ENCODE results near the gene VPS11. TPM values are rescaled to one million over a fixed set of nuclear protein-coding genes. Genes with fewer than 3 reads are reported as not detected.

The VPS11 gene
- total RNA-seq, 4 donors from 2014 or later = 25.8 to 54.9 (median 37.1) TPM

- Histone ChIP-seq H3K27ac (peak overlapping the region in 2 of 4 donors; percentile 58 to 60), H3K4me3 (no peak overlapping the region), H3K36me3 (peaks cover 2 to 63% (median 4%) of the 10 kb centered on the region in 3 donors), H3K9me3 (no peaks in the 10 kb centered on the region), H3K27me3 (no peaks in the 10 kb centered on the region), H3K4me1 (peaks cover 0 to 8% (median 3%) of the 10 kb centered on the region in 4 donors)
- TF ChIP-seq CTCF (IDR thresholded peaks at IDR 0.05) (no peak), EP300 (IDR thresholded peaks at IDR 0.05) (no peak), POLR2A (IDR thresholded peaks at IDR 0.05) (no peak)
- WGBS, 2 donors = 64 to 69% methylated on average over 5 of the region's 5 CpGs
- DNase-seq (ENCODE audit: low spot score in 2 of 2) = no peak
These were observed 49.0 kb downstream of the VPS11 start for GRCh38 chr11:119116601-119117000.

- no peaks in the 10 kb centered on the region for H3K27me3 ChIP-seq
- H3K4me3 ChIP-seq = no peak overlapping the region
- peaks cover 0 to 12% (median 5%) of the 10 kb centered on the region in 4 donors for H3K4me1 ChIP-seq
- H3K27ac ChIP-seq = no peak overlapping the region
- WGBS, 2 donors = 87 to 91% methylated on average over 3 of the region's 3 CpGs
- no peaks in the 10 kb centered on the region for H3K9me3 ChIP-seq
- TF ChIP-seq CTCF (IDR thresholded peaks at IDR 0.05) (no peak), POLR2A (IDR thresholded peaks at IDR 0.05) (no peak), EP300 (IDR thresholded peaks at IDR 0.05) (no peak)
- H3K36me3 ChIP-seq = peaks cover 2 to 57% (median 4%) of the 10 kb centered on the region in 3 donors
- DNase-seq (ENCODE audit: low spot score in 2 of 2) = no peak
These were observed 49.5 kb downstream of the VPS11 start for GRCh38 chr11:119117004-119117706.

- WGBS, 2 donors = 96 to 98% methylated on average over 5 of the region's 5 CpGs
- TF ChIP-seq CTCF (IDR thresholded peaks at IDR 0.05) (no peak), POLR2A (IDR thresholded peaks at IDR 0.05) (no peak), EP300 (IDR thresholded peaks at IDR 0.05) (no peak)
- Histone ChIP-seq H3K4me3 (no peak overlapping the region), H3K36me3 (peaks cover 2 to 46% (median 4%) of the 10 kb centered on the region in 3 donors), H3K4me1 (peaks cover 0 to 23% (median 11%) of the 10 kb centered on the region in 4 donors), H3K9me3 (no peaks in the 10 kb centered on the region), H3K27ac (no peak overlapping the region), H3K27me3 (no peaks in the 10 kb centered on the region)
- no peak for DNase-seq (ENCODE audit: low spot score in 2 of 2)
These were observed 50.6 kb downstream of the VPS11 start for GRCh38 chr11:119118227-119118626.

GRCh38 chr11:119118946-119119345, 51.3 kb downstream of the VPS11 start:
- no peak for TF ChIP-seq POLR2A (IDR thresholded peaks at IDR 0.05)
- TF ChIP-seq CTCF (IDR thresholded peaks at IDR 0.05) = no peak
- no peak for TF ChIP-seq EP300 (IDR thresholded peaks at IDR 0.05)
- Histone ChIP-seq H3K27me3 (no peaks in the 10 kb centered on the region), H3K4me1 (peaks cover 0 to 25% (median 11%) of the 10 kb centered on the region in 4 donors), H3K27ac (no peak overlapping the region), H3K9me3 (no peaks in the 10 kb centered on the region), H3K36me3 (peaks cover 2 to 42% (median 6%) of the 10 kb centered on the region in 3 donors), H3K4me3 (no peak overlapping the region)
- DNase-seq (ENCODE audit: low spot score in 2 of 2) = no peak
- WGBS, 2 donors = 86 to 91% methylated on average over 1 of the region's 1 CpG

- 17 to 19% methylated on average over 5 of the region's 5 CpGs for WGBS, 2 donors
- no peaks in the 10 kb centered on the region for H3K27me3 ChIP-seq
- peak overlapping the region; percentile 47 to 88 (median 68) for H3K4me3 ChIP-seq
- TF ChIP-seq POLR2A (IDR thresholded peaks at IDR 0.05) (no peak), EP300 (IDR thresholded peaks at IDR 0.05) (no peak), CTCF (IDR thresholded peaks at IDR 0.05) (no peak)
- no peaks in the 10 kb centered on the region for H3K9me3 ChIP-seq
- no peak for DNase-seq (ENCODE audit: low spot score in 2 of 2)
- H3K36me3 ChIP-seq = peaks cover 0 to 41% (median 9%) of the 10 kb centered on the region in 3 donors
- H3K4me1 ChIP-seq = peaks cover 0 to 25% (median 11%) of the 10 kb centered on the region in 4 donors
- H3K27ac ChIP-seq = peak overlapping the region; percentile 72 to 92 (median 84)
These were observed 53.0 kb downstream of the VPS11 start for GRCh38 chr11:119120639-119121007.
